Adrenal gland (tissue), 12 donors: Measurements from ENCODE around the gene PURB. TPM values are rescaled to one million over a fixed set of nuclear protein-coding genes. Genes with fewer than 3 reads are reported as not detected.

Experiments
- DNase-seq, 7 donors: peaks; one replicate each; pipeline ENCODE4 v3.0.0-alpha.2; 2019 to 2020
- H3K27ac ChIP-seq, 5 donors: fragments of 200-600 bp; sonication (generic) in 4 of 5; 1 replicate in 3 of 5; 2 replicates in 2 of 5; pipeline versions ENCODE4 v1.5.1 to v1.8.0; 2016 to 2020; ENCODE audit warnings: mild to moderate bottlenecking in 1 of 5
- H3K27me3 ChIP-seq: fragments of 200-600 bp; 2 replicates; pipeline ENCODE4 v1.8.0; 2021
- H3K36me3 ChIP-seq, 2 donors: fragments of 200-600 bp; replicated peaks in 1 of 2; 1 replicate in 1 of 2; 2 replicates in 1 of 2; pipeline versions ENCODE4 v1.5.1 to v1.8.0; 2018 to 2022
- H3K4me1 ChIP-seq, 2 donors: fragments of 200-600 bp; replicated peaks in 1 of 2; 1 replicate in 1 of 2; 2 replicates in 1 of 2; pipeline versions ENCODE4 v1.5.1 to v1.8.0; 2018 to 2021
- H3K4me3 ChIP-seq, 4 donors: fragments of 200-600 bp; sonication (generic) in 3 of 4; one replicate each; pipeline ENCODE4 v1.5.1; 2016 to 2018
- H3K9me3 ChIP-seq, 3 donors: fragments of 200-600 bp; sonication (generic) in 1 of 3; replicated peaks in 1 of 3; 1 replicate in 2 of 3; 2 replicates in 1 of 3; pipeline versions ENCODE4 v1.5.1 to v1.8.0; 2016 to 2021
- POLR2A ChIP-seq, 2 donors: fragments of 450-650 bp; IDR thresholded peaks; one replicate each; pipeline ENCODE4 v1.6.1; 2017; ENCODE audit warnings: antibody characterized with exemption in 2 of 2, mild to moderate bottlenecking in 2 of 2, moderate library complexity in 1 of 2
- WGBS, 4 donors: extraction: QIAGEN DNeasy Blood & Tissue Kit in 2 of 4; methylation state at CpG; one replicate each; pipeline versions ENCODE4 v1.1.5 to v1.1.7; 2013 to 2017; 5-methylcytosine and 5-hydroxymethylcytosine counted together
- intact Hi-C, 2 donors: fragments of 100-400 bp; cut with DNase I; formaldehyde crosslinking; loops; one replicate each; pipeline versions ENCODE4 v1.14.1 to v1.15.0; 2022 to 2023
- polyA plus RNA-seq, 3 donors: library from polyadenylated mRNA; stranded (reverse); fragments of 200-250 nt in 2 of 3; fragments of 350-450 nt in 1 of 3; fragmentation: Illumina TruSeq in 1 of 3; extraction: RNeasy Lipid Tissue Mini Kit (QIAGEN cat#74804) in 1 of 3; gene quantifications; one replicate each; pipeline ENCODE4 v1.2.3, GENCODE V29; 2013 to 2014
- total RNA-seq, 9 donors: library from RNA; depleted of rRNA in 4 of 9; stranded (reverse); fragments of >200 nt in 4 of 9; fragments of 120-200 nt in 1 of 9; fragmentation: NEBNext Ultra II Directional in 1 of 9; extraction: Animal tissue kit (Norgen Biotek cat#: 25700) in 1 of 9; gene quantifications; one replicate each; pipeline versions ENCODE4 v1.1.0 to v1.2.4, GENCODE V29; 2013 to 2023
- TF ChIP-seq, protein P1 (sequence below), 6 experiments: fragments of 450-650 bp in 4 of 6; fragments of 200-600 bp in 2 of 6; sonication (generic) in 1 of 6; IDR thresholded peaks; 1 replicate in 5 of 6; 2 replicates in 1 of 6; pipeline versions ENCODE4 v1.5.1 to v1.8.0; 2016 to 2021; ENCODE audit warnings: antibody characterized with exemption in 6 of 6, mild to moderate bottlenecking in 2 of 6, moderate library complexity in 1 of 6
- donor health status: healthy with polysubstance abuse.
- donor health status: Bipolar disorder and iron deficiency.
- donor health status: DM: yes; HTN: yes; CAD: no.
- donor health status: DM: no; HTN: no; CAD: no.
- donor health status: DM: no; HTN: no; CAD: no.
- donor health status: DM: yes; HTN: yes; CAD: no.

The PURB gene
- total and polyA plus RNA-seq, 12 donors: 4.6 to 23.3 (median 14.5) TPM

DNA sequence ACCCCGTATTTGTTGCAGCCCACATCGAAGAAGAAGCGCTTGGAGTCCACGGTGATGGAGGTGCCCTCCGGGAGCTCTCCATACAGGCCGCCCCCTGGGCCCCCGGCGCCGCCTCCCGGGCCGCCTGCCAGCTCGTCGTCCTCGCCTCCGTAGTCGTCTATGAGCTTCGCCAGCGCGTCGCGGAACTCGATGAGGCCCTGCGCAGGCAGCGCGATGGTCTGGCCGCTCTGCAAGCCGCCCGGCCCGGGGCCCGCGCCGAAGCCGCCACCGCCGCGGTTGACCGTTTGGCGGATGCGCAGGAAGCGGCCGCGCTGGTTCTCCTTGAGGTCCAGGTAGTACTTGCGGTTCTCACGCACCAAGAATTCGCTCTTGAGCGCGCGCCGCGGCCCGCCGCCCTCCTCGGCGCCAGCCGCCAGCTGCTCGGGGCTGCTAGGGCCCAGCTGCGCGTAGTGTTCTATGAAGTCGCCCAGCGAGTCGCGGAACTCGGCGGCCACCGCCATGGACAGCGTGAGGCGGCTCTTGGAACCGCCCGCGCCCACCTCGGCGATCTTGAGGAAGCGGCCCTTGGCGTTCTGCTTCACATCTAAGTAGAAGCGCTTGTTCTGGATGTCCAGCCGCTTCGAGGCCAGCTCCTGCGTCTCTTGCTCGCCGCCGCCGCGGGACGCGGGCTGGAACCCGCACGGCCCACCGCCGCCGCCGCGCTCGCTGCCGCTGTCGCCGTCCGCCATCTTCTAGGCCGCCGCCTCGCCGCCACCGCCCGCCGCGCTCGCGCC lies 523 bp downstream of the PURB start:
- peak overlapping the region; percentile 19 to 85 (median 72) for H3K4me3 ChIP-seq
- H3K27ac ChIP-seq: peak overlapping the region; percentile 31 to 100 (median 99)
- WGBS, 4 donors: 1 to 3% (median 1%) methylated on average over 30 to 107 of the region's 107 CpGs; no CpG with 5 or more reads in 1 of the 4 donors
- intact Hi-C loops: no loop called here
- peaks cover 17 to 59% of the 10 kb centered on the region in 2 donors for H3K4me1 ChIP-seq
- peak; percentile 50 to 75 (median 61) for DNase-seq
- TF ChIP-seq POLR2A (IDR thresholded peaks at IDR 0.05): peak in 1 of 2 donors; percentile 21
- TF ChIP-seq, protein P1, sequence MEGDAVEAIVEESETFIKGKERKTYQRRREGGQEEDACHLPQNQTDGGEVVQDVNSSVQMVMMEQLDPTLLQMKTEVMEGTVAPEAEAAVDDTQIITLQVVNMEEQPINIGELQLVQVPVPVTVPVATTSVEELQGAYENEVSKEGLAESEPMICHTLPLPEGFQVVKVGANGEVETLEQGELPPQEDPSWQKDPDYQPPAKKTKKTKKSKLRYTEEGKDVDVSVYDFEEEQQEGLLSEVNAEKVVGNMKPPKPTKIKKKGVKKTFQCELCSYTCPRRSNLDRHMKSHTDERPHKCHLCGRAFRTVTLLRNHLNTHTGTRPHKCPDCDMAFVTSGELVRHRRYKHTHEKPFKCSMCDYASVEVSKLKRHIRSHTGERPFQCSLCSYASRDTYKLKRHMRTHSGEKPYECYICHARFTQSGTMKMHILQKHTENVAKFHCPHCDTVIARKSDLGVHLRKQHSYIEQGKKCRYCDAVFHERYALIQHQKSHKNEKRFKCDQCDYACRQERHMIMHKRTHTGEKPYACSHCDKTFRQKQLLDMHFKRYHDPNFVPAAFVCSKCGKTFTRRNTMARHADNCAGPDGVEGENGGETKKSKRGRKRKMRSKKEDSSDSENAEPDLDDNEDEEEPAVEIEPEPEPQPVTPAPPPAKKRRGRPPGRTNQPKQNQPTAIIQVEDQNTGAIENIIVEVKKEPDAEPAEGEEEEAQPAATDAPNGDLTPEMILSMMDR (IDR thresholded peaks at IDR 0.05): no peak
- no peaks in the 10 kb centered on the region for H3K36me3 ChIP-seq
- H3K27me3 ChIP-seq: no peaks in the 10 kb centered on the region
- H3K9me3 ChIP-seq: no peaks in the 10 kb centered on the region

DNA sequence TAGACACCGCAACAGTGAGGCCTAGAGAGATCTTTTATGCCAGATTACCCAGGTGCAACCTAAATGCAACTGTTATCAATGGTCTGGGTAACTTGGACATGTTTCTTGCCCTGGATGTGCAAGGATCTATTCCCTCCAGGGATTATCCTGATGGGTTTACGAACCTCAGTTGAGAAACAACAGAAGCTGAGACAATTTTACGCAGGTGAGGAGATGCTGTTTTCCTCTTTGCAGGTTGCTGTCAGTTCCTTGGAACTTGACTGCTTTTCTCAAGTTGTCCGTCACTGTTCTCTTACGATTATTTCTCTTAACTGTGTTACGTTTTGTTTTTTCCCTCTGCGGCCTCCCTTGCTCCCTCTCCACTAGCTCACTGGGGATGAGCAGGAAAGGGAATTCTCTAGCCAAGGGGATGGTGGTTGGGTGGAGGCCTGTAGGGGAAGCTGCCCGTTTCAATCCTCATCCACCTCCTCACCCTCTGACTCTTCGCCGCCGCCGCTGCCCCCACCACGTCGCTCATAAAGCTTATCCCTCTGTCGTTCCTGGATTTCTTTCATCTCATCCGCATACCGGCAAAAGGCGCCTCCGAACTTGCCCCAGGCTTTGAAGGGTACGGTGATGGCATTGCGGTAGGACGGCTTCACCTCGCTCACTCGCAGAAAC lies 1.2 kb downstream of the PURB start:
- peak overlapping the region; percentile 31 to 100 (median 99) for H3K27ac ChIP-seq
- TF ChIP-seq POLR2A (IDR thresholded peaks at IDR 0.05): no peak
- TF ChIP-seq, protein P1 (IDR thresholded peaks at IDR 0.05): no peak
- peaks cover 25 to 65% of the 10 kb centered on the region in 2 donors for H3K4me1 ChIP-seq
- DNase-seq: no peak
- no peaks in the 10 kb centered on the region for H3K9me3 ChIP-seq
- H3K4me3 ChIP-seq: peak overlapping the region in 3 of 4 donors; percentile 66 to 85 (median 79)
- 21 to 30% (median 26%) methylated on average over 20 to 24 of the region's 24 CpGs for WGBS, 4 donors
- intact Hi-C loops: no loop called here
- no peaks in the 10 kb centered on the region for H3K36me3 ChIP-seq
- no peaks in the 10 kb centered on the region for H3K27me3 ChIP-seq

DNA sequence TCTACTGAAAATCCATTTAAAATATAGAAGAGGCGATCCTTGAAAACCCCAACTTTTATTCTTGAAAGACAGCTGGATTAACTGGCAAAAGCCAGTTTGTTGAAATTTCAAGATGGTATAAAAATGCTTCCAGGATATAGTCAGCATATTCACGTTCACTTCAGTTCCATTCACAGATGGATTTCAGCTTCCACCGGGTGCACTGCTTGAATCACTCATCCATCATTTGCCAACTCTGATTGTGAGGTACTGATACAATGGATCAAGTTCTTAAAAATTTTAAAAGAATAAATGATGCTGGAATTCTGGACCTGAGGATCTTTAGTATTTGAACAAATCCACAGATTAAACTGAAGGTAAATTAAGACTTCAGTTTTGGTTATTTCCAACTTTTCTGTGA lies 2.4 kb downstream of the PURB start:
- Histone ChIP-seq H3K27ac (no peak overlapping the region), H3K4me3 (no peak overlapping the region), H3K27me3 (no peaks in the 10 kb centered on the region), H3K36me3 (no peaks in the 10 kb centered on the region), H3K4me1 (peaks cover 25 to 69% of the 10 kb centered on the region in 2 donors), H3K9me3 (no peaks in the 10 kb centered on the region)
- intact Hi-C loops: no loop called here
- WGBS, 4 donors: 60 to 64% (median 62%) methylated on average over 3 of the region's 3 CpGs
- DNase-seq: no peak
- TF ChIP-seq POLR2A (IDR thresholded peaks at IDR 0.05): no peak
- TF ChIP-seq, protein P1 (IDR thresholded peaks at IDR 0.05): no peak

DNA sequence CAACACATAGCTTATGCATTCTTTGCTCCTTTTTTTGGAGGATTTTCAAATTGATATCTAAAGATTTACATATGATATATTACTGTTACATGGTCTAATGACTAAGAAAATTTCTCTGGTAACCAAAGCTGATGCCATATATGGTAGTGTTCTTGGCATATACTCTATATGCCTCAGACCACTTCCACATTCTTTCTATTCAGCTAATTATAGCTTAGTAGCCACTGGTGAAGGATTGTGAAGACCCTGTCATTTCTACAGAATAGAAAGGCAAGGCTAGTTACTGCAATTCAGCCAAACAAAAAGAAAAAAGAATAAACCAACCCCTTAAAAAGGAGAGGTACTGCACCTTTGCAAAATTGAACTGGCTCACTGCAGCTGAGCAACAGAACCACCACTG lies 3.7 kb downstream of the PURB start:
- DNase-seq: no peak
- no peak for TF ChIP-seq POLR2A (IDR thresholded peaks at IDR 0.05)
- TF ChIP-seq, protein P1 (IDR thresholded peaks at IDR 0.05): no peak
- H3K27me3 ChIP-seq: no peaks in the 10 kb centered on the region
- H3K4me3 ChIP-seq: peak overlapping the region in 1 of 4 donors; percentile 26
- intact Hi-C loops: no loop called here
- H3K4me1 ChIP-seq: peaks cover 25 to 69% of the 10 kb centered on the region in 2 donors
- H3K9me3 ChIP-seq: no peaks in the 10 kb centered on the region
- H3K36me3 ChIP-seq: no peaks in the 10 kb centered on the region
- H3K27ac ChIP-seq: peak overlapping the region in 1 of 5 donors; percentile 38
